ENCODE data around the gene LRRTM1.

The LRRTM1 gene

GRCh38 chr2:80255918-80256781, 48.4 kb downstream of the LRRTM1 start:
- H3K4me3 ChIP-seq (ENCODE audit: low read length), result no peak overlapping the region
- DNase-seq (ENCODE audit: low read depth, low spot score), result peak; percentile 17

- H3K4me3 ChIP-seq (ENCODE audit: low read length), result no peak overlapping the region
- DNase-seq (ENCODE audit: low read depth, low spot score), result no peak
Measured at GRCh38 chr2:80252294-80252986, 52.1 kb downstream of the LRRTM1 start.
